A549 (cell line): Measurements from ENCODE around the gene DRC3.

Experiments used
- CEBPB ChIP-seq, 2 experiments: fragments of >200 bp in 1 of 2; sonication (Bioruptor Twin) in 1 of 2; formaldehyde crosslinking in 1 of 2; IDR thresholded peaks; 2 replicates each; pipeline ENCODE4 v1.6.1; 2012 to 2016
- ELK1 ChIP-seq: fragments of 150-350 bp; IDR thresholded peaks from 2 replicates; pipeline ENCODE4 v1.6.1; 2014; ENCODE audit warnings: low read depth, mild to moderate bottlenecking, low read length
- POLR2A ChIP-seq: IDR thresholded peaks from 2 replicates; pipeline ENCODE4 v1.6.1; 2012; ENCODE audit warnings: mild to moderate bottlenecking, low read length
- RAD21 ChIP-seq, 2 experiments: fragments of >200 bp in 1 of 2; sonication (Bioruptor Twin) in 1 of 2; formaldehyde crosslinking in 1 of 2; IDR thresholded peaks in 1 of 2; conservative IDR thresholded peaks in 1 of 2; 2 replicates in 1 of 2; 3 replicates in 1 of 2; pipeline ENCODE4 v1.6.1; 2012 to 2018; ENCODE audit warnings: inconsistent platforms in 1 of 2
- SMC3 ChIP-seq: fragments of >200 bp; sonication (Bioruptor Twin); formaldehyde crosslinking; IDR thresholded peaks from 3 replicates; pipeline ENCODE4 v1.6.1; 2018; ENCODE audit warnings: inconsistent platforms

- TF ChIP-seq CEBPB (IDR thresholded peaks at IDR 0.05) (no peak), POLR2A (no peak), ELK1 (no peak), SMC3 (no peak), RAD21 (conservative IDR thresholded peaks at IDR 0.05 in 1 of 2, IDR thresholded peaks at IDR 0.05 in 1 of 2) (no peak)
Measured at GRCh38 chr17:18037486-18037885, 64.8 kb downstream of the DRC3 start.
